Measurements from ENCODE around the gene GJD2.

The GJD2 gene

GRCh38 chr15:34753236-34753894, 1.4 kb downstream of the GJD2 start:
- Mint-ChIP-seq H3K4me1 (no peaks in the 10 kb centered on the region), H3K9me3 (no peaks in the 10 kb centered on the region), H3K27ac (no peak overlapping the region), H3K36me3 (no peaks in the 10 kb centered on the region), H3K4me3 (no peak overlapping the region)
- ATAC-seq (no peak), DNase-seq (ENCODE audit: low spot score in 2 of 2) (no peak)

GRCh38 chr15:34749691-34750090, 5.1 kb downstream of the GJD2 start:
- Mint-ChIP-seq H3K36me3 (no peaks in the 10 kb centered on the region), H3K27ac (no peak overlapping the region), H3K4me1 (no peaks in the 10 kb centered on the region), H3K9me3 (no peaks in the 10 kb centered on the region), H3K4me3 (no peak overlapping the region)
- DNase-seq (ENCODE audit: low spot score in 2 of 2) (no peak), ATAC-seq (no peak)

DNA sequence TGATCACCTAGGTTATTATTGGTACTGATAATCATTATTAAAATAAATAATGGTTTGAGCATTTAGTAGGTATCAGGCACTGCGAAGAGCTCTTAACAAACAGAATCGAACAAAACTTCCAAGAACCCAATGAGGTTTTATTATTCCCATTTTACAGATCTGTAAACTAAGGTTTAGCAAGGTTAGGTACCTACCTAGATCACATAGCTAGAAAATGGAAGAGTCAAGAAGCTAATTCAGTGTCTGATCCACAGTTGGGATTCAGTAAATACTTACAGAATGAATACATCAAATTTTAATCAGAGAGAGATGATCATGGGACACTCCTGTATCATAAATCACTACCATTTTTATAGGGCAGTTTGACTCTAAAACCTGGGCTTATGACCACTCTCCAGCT, 15.5 kb downstream of the GJD2 start:
- Mint-ChIP-seq H3K4me3 (no peak overlapping the region), H3K9me3 (no peaks in the 10 kb centered on the region), H3K36me3 (no peaks in the 10 kb centered on the region), H3K27ac (no peak overlapping the region), H3K4me1 (no peaks in the 10 kb centered on the region)
- ATAC-seq (no peak), DNase-seq (ENCODE audit: low spot score in 2 of 2) (no peak)

DNA sequence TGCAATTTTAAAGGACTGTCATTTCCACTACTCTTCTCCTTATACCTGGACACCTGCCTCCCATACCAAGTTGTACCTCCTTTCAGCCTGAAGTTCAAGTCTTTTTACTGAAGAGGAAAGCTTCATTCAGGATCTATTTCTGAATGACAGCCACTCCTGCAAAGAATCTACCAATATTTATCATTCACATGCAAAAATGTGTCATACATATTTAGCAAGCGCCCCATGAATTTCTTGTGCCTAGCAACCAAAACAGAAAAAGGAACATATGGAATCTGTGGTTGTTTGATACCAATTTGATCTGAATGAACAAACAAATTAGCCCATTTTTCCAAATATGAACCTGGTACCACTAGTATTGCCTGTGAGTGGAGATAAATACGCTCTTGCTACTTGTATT, 16.8 kb downstream of the GJD2 start:
- DNase-seq (ENCODE audit: low spot score in 2 of 2) (no peak), ATAC-seq (no peak)
- H3K36me3 Mint-ChIP-seq, result no peaks in the 10 kb centered on the region
- no peak overlapping the region for H3K4me3 Mint-ChIP-seq
- no peak overlapping the region for H3K27ac Mint-ChIP-seq
- H3K4me1 Mint-ChIP-seq, result no peaks in the 10 kb centered on the region
- no peaks in the 10 kb centered on the region for H3K9me3 Mint-ChIP-seq

DNA sequence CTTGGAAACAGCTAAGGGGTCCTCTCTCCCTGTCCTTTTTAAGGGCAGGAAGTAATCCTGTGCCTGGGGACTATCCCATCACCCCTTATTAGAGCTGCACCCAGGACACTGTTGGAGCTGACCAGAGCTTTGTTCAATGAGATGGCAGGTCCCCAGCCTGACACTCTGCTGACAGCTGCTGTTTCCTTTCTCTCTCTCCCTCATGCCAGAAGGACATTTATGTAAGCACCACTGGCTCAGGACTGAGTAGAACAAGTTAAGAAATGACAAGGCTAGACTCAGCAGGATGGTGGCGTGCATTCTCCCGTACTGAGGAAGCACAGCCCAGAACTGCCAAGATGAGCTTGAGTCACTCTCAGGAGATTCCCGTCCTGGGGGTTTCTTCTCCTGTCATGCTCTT, 17.3 kb downstream of the GJD2 start:
- ATAC-seq (no peak), DNase-seq (ENCODE audit: low spot score in 2 of 2) (no peak)
- no peaks in the 10 kb centered on the region for H3K4me1 Mint-ChIP-seq
- no peaks in the 10 kb centered on the region for H3K9me3 Mint-ChIP-seq
- no peaks in the 10 kb centered on the region for H3K36me3 Mint-ChIP-seq
- H3K27ac Mint-ChIP-seq, result no peak overlapping the region
- no peak overlapping the region for H3K4me3 Mint-ChIP-seq

- DNase-seq (ENCODE audit: low spot score in 2 of 2), result no peak
- H3K4me1 Mint-ChIP-seq, result no peaks in the 10 kb centered on the region
- H3K36me3 Mint-ChIP-seq, result no peaks in the 10 kb centered on the region
- ATAC-seq, result no peak
- H3K27ac Mint-ChIP-seq, result no peak overlapping the region
- no peaks in the 10 kb centered on the region for H3K9me3 Mint-ChIP-seq
- no peak overlapping the region for H3K4me3 Mint-ChIP-seq
These were observed 20.5 kb downstream of the GJD2 start for GRCh38 chr15:34734303-34734702.

DNA sequence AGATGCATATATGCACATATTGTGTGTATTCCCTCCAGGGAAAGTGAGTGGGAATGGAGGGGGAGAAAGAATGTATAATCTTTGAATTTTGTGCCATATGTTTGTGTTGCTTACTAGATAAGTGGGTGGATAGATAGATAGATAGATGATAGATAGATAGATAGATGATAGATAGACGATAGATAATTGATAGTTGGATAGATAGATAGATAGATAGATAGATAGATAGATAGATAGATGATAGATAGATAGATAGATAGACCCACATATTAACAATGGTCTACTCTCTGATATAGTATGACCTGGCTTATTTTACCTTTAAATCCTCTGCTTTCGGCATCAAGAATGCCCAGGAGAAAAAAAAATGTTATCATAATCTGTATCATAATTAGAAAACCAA, 21.2 kb downstream of the GJD2 start:
- no peaks in the 10 kb centered on the region for H3K4me1 Mint-ChIP-seq
- DNase-seq (ENCODE audit: low spot score in 2 of 2) (no peak), ATAC-seq (no peak)
- H3K4me3 Mint-ChIP-seq, result no peak overlapping the region
- no peaks in the 10 kb centered on the region for H3K9me3 Mint-ChIP-seq
- H3K27ac Mint-ChIP-seq, result no peak overlapping the region
- H3K36me3 Mint-ChIP-seq, result no peaks in the 10 kb centered on the region

GRCh38 chr15:34732430-34732829, 22.4 kb downstream of the GJD2 start:
- no peak for ATAC-seq
- no peak overlapping the region for H3K27ac Mint-ChIP-seq
- no peaks in the 10 kb centered on the region for H3K36me3 Mint-ChIP-seq
- H3K9me3 Mint-ChIP-seq, result peaks cover 2% of the 10 kb centered on the region
- DNase-seq (ENCODE audit: low spot score in 2 of 2), result no peak
- H3K4me1 Mint-ChIP-seq, result no peaks in the 10 kb centered on the region
- no peak overlapping the region for H3K4me3 Mint-ChIP-seq

- Mint-ChIP-seq H3K4me1 (no peaks in the 10 kb centered on the region), H3K4me3 (no peak overlapping the region), H3K27ac (no peak overlapping the region), H3K36me3 (no peaks in the 10 kb centered on the region), H3K9me3 (peaks cover 2% of the 10 kb centered on the region)
- DNase-seq (ENCODE audit: low spot score in 2 of 2), result no peak
- ATAC-seq, result no peak
These were observed 24.1 kb downstream of the GJD2 start for GRCh38 chr15:34730701-34731100.

DNA sequence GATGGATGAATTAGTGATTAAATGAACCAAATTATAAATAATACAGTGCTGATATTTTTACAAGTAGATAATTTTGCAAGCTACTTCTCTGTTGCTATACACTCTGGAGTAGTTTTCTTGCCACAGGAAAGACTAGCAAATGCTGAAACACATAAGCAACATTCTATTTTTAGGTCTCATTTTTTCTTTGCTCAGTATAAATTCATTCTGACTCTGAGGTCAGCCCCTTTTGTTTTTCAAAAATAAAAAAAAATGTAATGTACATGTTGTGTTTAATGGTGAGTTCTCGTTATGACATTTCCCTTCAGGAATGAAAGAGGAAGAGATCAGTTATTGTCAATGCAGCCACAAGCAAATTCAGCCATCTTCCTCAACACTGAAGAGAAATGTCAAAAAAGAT, 24.9 kb downstream of the GJD2 start:
- H3K9me3 Mint-ChIP-seq, result peaks cover 2% of the 10 kb centered on the region

GRCh38 chr15:34729056-34729455, 25.7 kb downstream of the GJD2 start:
- Mint-ChIP-seq H3K36me3 (no peaks in the 10 kb centered on the region), H3K4me3 (no peak overlapping the region), H3K4me1 (no peaks in the 10 kb centered on the region), H3K9me3 (peaks cover 2% of the 10 kb centered on the region), H3K27ac (no peak overlapping the region)
- no peak for ATAC-seq
- no peak for DNase-seq (ENCODE audit: low spot score in 2 of 2)

More for the DNA sequence above, 24.9 kb downstream of the GJD2 start:
- no peaks in the 10 kb centered on the region for H3K4me1 Mint-ChIP-seq
- no peak for DNase-seq (ENCODE audit: low spot score in 2 of 2)
- no peak for ATAC-seq
- H3K27ac Mint-ChIP-seq, result no peak overlapping the region
- no peak overlapping the region for H3K4me3 Mint-ChIP-seq
- no peaks in the 10 kb centered on the region for H3K36me3 Mint-ChIP-seq

- ATAC-seq, result no peak
- H3K27ac Mint-ChIP-seq, result no peak overlapping the region
- DNase-seq (ENCODE audit: low spot score in 2 of 2), result no peak
These were observed 28.2 kb downstream of the GJD2 start for GRCh38 chr15:34726406-34727100.

GRCh38 chr15:34725556-34725955, 29.2 kb downstream of the GJD2 start:
- Mint-ChIP-seq H3K9me3 (peaks cover 2% of the 10 kb centered on the region), H3K4me3 (no peak overlapping the region), H3K36me3 (no peaks in the 10 kb centered on the region), H3K4me1 (no peaks in the 10 kb centered on the region), H3K27ac (no peak overlapping the region)
- ATAC-seq, result no peak
- DNase-seq (ENCODE audit: low spot score in 2 of 2), result no peak

More at GRCh38 chr15:34726406-34727100, 28.2 kb downstream of the GJD2 start:
- peaks cover 2% of the 10 kb centered on the region for H3K9me3 Mint-ChIP-seq
- H3K4me1 Mint-ChIP-seq, result no peaks in the 10 kb centered on the region
- no peaks in the 10 kb centered on the region for H3K36me3 Mint-ChIP-seq
- H3K4me3 Mint-ChIP-seq, result no peak overlapping the region

- Mint-ChIP-seq H3K27ac (no peak overlapping the region), H3K9me3 (peaks cover 2% of the 10 kb centered on the region), H3K36me3 (no peaks in the 10 kb centered on the region), H3K4me3 (no peak overlapping the region), H3K4me1 (no peaks in the 10 kb centered on the region)
- no peak for ATAC-seq
- no peak for DNase-seq (ENCODE audit: low spot score in 2 of 2)
These were observed 30.3 kb downstream of the GJD2 start for GRCh38 chr15:34724481-34724880.

DNA sequence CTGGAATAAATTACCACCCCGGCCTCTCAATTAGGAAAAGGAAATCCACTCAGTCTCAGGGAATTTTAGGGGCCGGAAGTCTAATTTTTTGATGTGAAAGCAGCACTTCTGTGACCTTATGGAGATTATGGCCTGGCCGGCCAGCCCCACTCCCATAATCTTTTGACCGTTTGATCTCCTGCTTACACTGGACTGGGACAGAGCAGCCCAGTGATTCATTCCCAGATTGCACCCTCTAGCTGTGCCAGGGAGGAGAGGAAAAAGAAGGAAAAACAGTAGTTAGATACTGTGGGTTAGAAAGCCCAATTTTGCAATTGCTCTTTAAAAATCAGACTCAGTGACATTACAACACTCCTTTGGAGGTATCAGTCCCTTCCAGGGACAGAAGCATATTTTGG, 32.4 kb downstream of the GJD2 start:
- H3K4me3 Mint-ChIP-seq, result no peak overlapping the region
- no peak overlapping the region for H3K27ac Mint-ChIP-seq
- H3K9me3 Mint-ChIP-seq, result no peaks in the 10 kb centered on the region
- no peaks in the 10 kb centered on the region for H3K36me3 Mint-ChIP-seq
- DNase-seq (ENCODE audit: low spot score in 2 of 2) (no peak), ATAC-seq (no peak)
- no peaks in the 10 kb centered on the region for H3K4me1 Mint-ChIP-seq

GRCh38 chr15:34721802-34722438, 32.9 kb downstream of the GJD2 start:
- no peaks in the 10 kb centered on the region for H3K36me3 Mint-ChIP-seq
- H3K4me3 Mint-ChIP-seq, result no peak overlapping the region
- ATAC-seq (peak; percentile 24), DNase-seq (ENCODE audit: low spot score in 2 of 2) (no peak)
- no peak overlapping the region for H3K27ac Mint-ChIP-seq
- H3K4me1 Mint-ChIP-seq, result no peaks in the 10 kb centered on the region
- no peaks in the 10 kb centered on the region for H3K9me3 Mint-ChIP-seq

Data from stimulated activated effector memory CD8-positive, alpha-beta T cell treated with anti-CD3 and anti-CD28 coated beads, Interleukin-12 subunit alpha, Interleukin-12 subunit beta, amount 100 ng/mL, for 72 hours (primary cell).